SK-N-SH (cell line): Measurements from ENCODE around the gene PRKG1. TPM values are rescaled to one million over a fixed set of nuclear protein-coding genes. Genes with fewer than 3 reads are reported as not detected.

Source experiments
- CTCF ChIA-PET: fragments of 300-600, 350-600 bp; formaldehyde crosslinking; extraction: SDS; loops from one replicate; lab custom pipeline; 2021; lab: Yijun Ruan, JAX
- POLR2A ChIA-PET: fragments of 350-600 bp; sonication (Branson Sonifier 250); formaldehyde crosslinking; extraction: SDS; loops from one replicate; lab custom pipeline; 2020; ENCODE audit warnings: antibody characterized with exemption, inconsistent platforms; lab: Yijun Ruan, JAX
- DNase-seq: peaks from one replicate; pipeline ENCODE4 v3.0.0; 2012
- H2AFZ ChIP-seq: fragments of 200-600 bp; sonication (generic); 2 replicates; pipeline ENCODE4 v1.8.1; 2016; ENCODE audit warnings: antibody characterized with exemption, mild to moderate bottlenecking, low read depth
- H3F3A ChIP-seq: fragments of 200-600 bp; sonication (generic); replicated peaks from 2 replicates; pipeline ENCODE3; 2016; ENCODE audit warnings: antibody characterized with exemption, mild to moderate bottlenecking; ENCODE audit not compliant: insufficient read depth
- H3K27ac ChIP-seq, 2 experiments: fragments of 200-500 bp in 1 of 2; fragments of 200-600 bp in 1 of 2; sonication (Bioruptor generic) in 1 of 2; sonication (generic), shearing (Covaris generic) in 1 of 2; 2 replicates each; pipeline versions ENCODE4 v1.5.1 to v1.6.1; 2014 to 2016; ENCODE audit warnings: low read depth in 2 of 2, inconsistent platforms in 1 of 2, low read length in 1 of 2, mild to moderate bottlenecking in 1 of 2, mixed read lengths in 1 of 2
- H3K27me3 ChIP-seq: fragments of 200-600 bp; sonication (generic), shearing (Covaris generic); 2 replicates; pipeline ENCODE4 v1.6.1; 2016; ENCODE audit warnings: mixed run types; ENCODE audit not compliant: insufficient read depth
- H3K36me3 ChIP-seq, 2 experiments: fragments of 200-500 bp in 1 of 2; fragments of 200-600 bp in 1 of 2; sonication (Bioruptor generic) in 1 of 2; sonication (generic) in 1 of 2; replicated peaks in 1 of 2; 2 replicates each; pipeline versions ENCODE3 to v1.5.1; 2014 to 2016; ENCODE audit warnings: low read length in 1 of 2, mild to moderate bottlenecking in 1 of 2; ENCODE audit not compliant: insufficient read depth in 2 of 2, control insufficient read depth in 1 of 2
- H3K4me1 ChIP-seq, 2 experiments: fragments of 200-500 bp in 1 of 2; fragments of 200-600 bp in 1 of 2; sonication (Bioruptor generic) in 1 of 2; sonication (generic), shearing (Covaris generic) in 1 of 2; 2 replicates each; pipeline versions ENCODE4 v1.5.1 to v1.6.1; 2014 to 2016; ENCODE audit warnings: low read depth in 1 of 2, low read length in 1 of 2, mixed run types in 1 of 2; ENCODE audit not compliant: insufficient read depth in 2 of 2, control insufficient read depth in 1 of 2
- H3K4me2 ChIP-seq: fragments of 200-600 bp; sonication (generic), shearing (Covaris generic); 2 replicates; pipeline ENCODE4 v1.6.1; 2017; ENCODE audit warnings: mixed run types
- H3K4me3 ChIP-seq, 2 experiments: fragments of 200-500 bp in 1 of 2; fragments of 200-600 bp in 1 of 2; sonication (Bioruptor generic) in 1 of 2; sonication (generic), shearing (Covaris generic) in 1 of 2; 2 replicates each; pipeline versions ENCODE4 v1.5.1 to v1.8.1; 2014 to 2016; ENCODE audit warnings: low read depth in 2 of 2, inconsistent platforms in 1 of 2, low read length in 1 of 2, mild to moderate bottlenecking in 1 of 2, mixed read lengths in 1 of 2, moderate library complexity in 1 of 2
- H3K79me2 ChIP-seq: fragments of 200-600 bp; sonication (generic); 2 replicates; pipeline ENCODE4 v1.8.1; 2017; ENCODE audit warnings: mild to moderate bottlenecking; ENCODE audit not compliant: insufficient read depth
- H3K9ac ChIP-seq: fragments of 200-600 bp; sonication (generic); 2 replicates; pipeline ENCODE4 v1.6.1; 2017; ENCODE audit warnings: mixed run types
- H3K9me2 ChIP-seq: fragments of 200-600 bp; sonication (generic); 2 replicates; pipeline ENCODE4 v1.6.1; 2017; ENCODE audit warnings: mixed run types
- H3K9me3 ChIP-seq: fragments of 200-600 bp; sonication (generic); 2 replicates; pipeline ENCODE4 v1.6.1; 2017; ENCODE audit warnings: mixed run types, mild to moderate bottlenecking, moderate library complexity
- H4K20me1 ChIP-seq: fragments of 200-600 bp; sonication (generic); 2 replicates; pipeline ENCODE4 v1.6.1; 2017; ENCODE audit warnings: mild to moderate bottlenecking, mixed run types; ENCODE audit not compliant: insufficient read depth
- FOXJ3 ChIP-seq: sonication (generic); formaldehyde crosslinking; IDR thresholded peaks from 2 replicates; pipeline ENCODE4 v1.5.1; 2020; ENCODE audit warnings: mild to moderate bottlenecking, missing genetic modification reagents
- JUND ChIP-seq: IDR thresholded peaks from 2 replicates; pipeline ENCODE4 v1.4.0; 2012
- MXI1 ChIP-seq: IDR thresholded peaks from 2 replicates; pipeline ENCODE4 v1.6.1; 2012; ENCODE audit warnings: mild to moderate bottlenecking, low read depth, low read length, improper control_type of control experiment
- RAD21 ChIP-seq: IDR thresholded peaks from 2 replicates; pipeline ENCODE4 v1.6.1; 2012; ENCODE audit warnings: mild to moderate bottlenecking, low read length
- RXRA ChIP-seq: IDR thresholded peaks from 2 replicates; pipeline ENCODE4 v1.4.0; 2012; ENCODE audit warnings: low read depth, mild to moderate bottlenecking, borderline replicate concordance
- TCF12 ChIP-seq: IDR thresholded peaks from 2 replicates; pipeline ENCODE4 v1.4.0; 2012
- WGBS: methylation state at CpG from one replicate; pipeline ENCODE4 v1.1.6; 2017; ENCODE audit warnings: low lambda C conversion rate; 5-methylcytosine and 5-hydroxymethylcytosine counted together
- polyA plus RNA-seq, 3 experiments: library from polyadenylated mRNA; depleted of rRNA; stranded (reverse); fragments of >200 nt; gene quantifications; 2 replicates each; pipeline ENCODE4 v1.2.3, GENCODE V29; 2012
- TF ChIP-seq, protein P1 (sequence below): fragments of 150-350 bp; IDR thresholded peaks from 2 replicates; pipeline ENCODE4 v1.6.1; 2017; ENCODE audit warnings: antibody characterized with exemption, low read length, low read depth, borderline replicate concordance
- TF ChIP-seq, protein P2 (sequence below): IDR thresholded peaks from 2 replicates; pipeline ENCODE4 v1.6.1; 2012; ENCODE audit warnings: mild to moderate bottlenecking, low read depth, low read length, moderate library complexity

The PRKG1 gene
- polyA plus RNA-seq, 1 of the 3 experiments (the other 2 are of a cell fraction), result 4.1 TPM

GRCh38 chr10:51590818-51591217 is 516.5 kb downstream of the PRKG1 start:
- Histone ChIP-seq H3K27me3 (no peaks in the 10 kb centered on the region), H3K4me3 (no peak overlapping the region), H3K79me2 (no peaks in the 10 kb centered on the region), H3K4me2 (no peak overlapping the region), H4K20me1 (no peaks in the 10 kb centered on the region)
- DNase-seq, result no peak
- CTCF ChIA-PET, result interaction anchor here (1.0 kb wide), 1 partner anchor 202 kb away, joined by 3 read pairs; no protein-coding TSS in a partner anchor
- 82% methylated on average over 2 of the region's 2 CpGs for WGBS
- TF ChIP-seq, protein P1, sequence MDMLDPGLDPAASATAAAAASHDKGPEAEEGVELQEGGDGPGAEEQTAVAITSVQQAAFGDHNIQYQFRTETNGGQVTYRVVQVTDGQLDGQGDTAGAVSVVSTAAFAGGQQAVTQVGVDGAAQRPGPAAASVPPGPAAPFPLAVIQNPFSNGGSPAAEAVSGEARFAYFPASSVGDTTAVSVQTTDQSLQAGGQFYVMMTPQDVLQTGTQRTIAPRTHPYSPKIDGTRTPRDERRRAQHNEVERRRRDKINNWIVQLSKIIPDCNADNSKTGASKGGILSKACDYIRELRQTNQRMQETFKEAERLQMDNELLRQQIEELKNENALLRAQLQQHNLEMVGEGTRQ, result no peak
- TF ChIP-seq MXI1, result no peak
- TF ChIP-seq TCF12, result no peak
- no peak for TF ChIP-seq RAD21
- TF ChIP-seq, protein P2, sequence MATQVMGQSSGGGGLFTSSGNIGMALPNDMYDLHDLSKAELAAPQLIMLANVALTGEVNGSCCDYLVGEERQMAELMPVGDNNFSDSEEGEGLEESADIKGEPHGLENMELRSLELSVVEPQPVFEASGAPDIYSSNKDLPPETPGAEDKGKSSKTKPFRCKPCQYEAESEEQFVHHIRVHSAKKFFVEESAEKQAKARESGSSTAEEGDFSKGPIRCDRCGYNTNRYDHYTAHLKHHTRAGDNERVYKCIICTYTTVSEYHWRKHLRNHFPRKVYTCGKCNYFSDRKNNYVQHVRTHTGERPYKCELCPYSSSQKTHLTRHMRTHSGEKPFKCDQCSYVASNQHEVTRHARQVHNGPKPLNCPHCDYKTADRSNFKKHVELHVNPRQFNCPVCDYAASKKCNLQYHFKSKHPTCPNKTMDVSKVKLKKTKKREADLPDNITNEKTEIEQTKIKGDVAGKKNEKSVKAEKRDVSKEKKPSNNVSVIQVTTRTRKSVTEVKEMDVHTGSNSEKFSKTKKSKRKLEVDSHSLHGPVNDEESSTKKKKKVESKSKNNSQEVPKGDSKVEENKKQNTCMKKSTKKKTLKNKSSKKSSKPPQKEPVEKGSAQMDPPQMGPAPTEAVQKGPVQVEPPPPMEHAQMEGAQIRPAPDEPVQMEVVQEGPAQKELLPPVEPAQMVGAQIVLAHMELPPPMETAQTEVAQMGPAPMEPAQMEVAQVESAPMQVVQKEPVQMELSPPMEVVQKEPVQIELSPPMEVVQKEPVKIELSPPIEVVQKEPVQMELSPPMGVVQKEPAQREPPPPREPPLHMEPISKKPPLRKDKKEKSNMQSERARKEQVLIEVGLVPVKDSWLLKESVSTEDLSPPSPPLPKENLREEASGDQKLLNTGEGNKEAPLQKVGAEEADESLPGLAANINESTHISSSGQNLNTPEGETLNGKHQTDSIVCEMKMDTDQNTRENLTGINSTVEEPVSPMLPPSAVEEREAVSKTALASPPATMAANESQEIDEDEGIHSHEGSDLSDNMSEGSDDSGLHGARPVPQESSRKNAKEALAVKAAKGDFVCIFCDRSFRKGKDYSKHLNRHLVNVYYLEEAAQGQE, result no peak
- no peak for TF ChIP-seq FOXJ3
- no peak for TF ChIP-seq RXRA
- TF ChIP-seq, all 33 proteins: peak for 0
- H3K4me1 ChIP-seq, result no peaks in the 10 kb centered on the region
- H3K27ac ChIP-seq, result no peak overlapping the region
- no peaks in the 10 kb centered on the region for H3F3A ChIP-seq
- no peaks in the 10 kb centered on the region for H3K9me3 ChIP-seq
- H2AFZ ChIP-seq, result no peak overlapping the region
- H3K9ac ChIP-seq, result no peak overlapping the region
- H3K36me3 ChIP-seq, result no peaks in the 10 kb centered on the region
- POLR2A ChIA-PET, result no interaction called here
- H3K9me2 ChIP-seq, result no peaks in the 10 kb centered on the region

DNA sequence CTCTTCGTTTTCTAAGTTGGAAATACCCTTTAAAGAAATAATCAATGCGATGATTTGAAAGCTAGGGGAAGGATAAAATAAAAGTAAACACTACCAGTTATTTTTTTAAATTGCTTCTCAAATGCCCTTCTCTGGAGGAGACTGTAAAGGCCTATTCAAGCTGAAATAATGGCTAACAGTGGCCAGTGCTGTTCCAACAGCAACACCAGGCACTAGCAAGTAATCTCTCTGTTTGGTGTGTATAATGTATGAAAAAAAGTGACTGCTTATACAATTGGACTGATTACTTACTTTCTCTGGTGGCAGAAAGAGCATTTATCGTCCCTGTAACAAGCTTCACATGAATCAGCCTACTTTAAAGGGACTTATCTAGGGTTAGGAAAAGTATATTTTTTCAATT is 522.4 kb downstream of the PRKG1 start:
- no peak for TF ChIP-seq JUND
- Histone ChIP-seq H3K27ac (no peak overlapping the region), H3K4me3 (no peak overlapping the region), H3K36me3 (no peaks in the 10 kb centered on the region), H3K79me2 (no peaks in the 10 kb centered on the region), H3K4me2 (no peak overlapping the region), H3K9ac (no peak overlapping the region), H3K9me2 (0 out of 2 replicates have a peak, but pooled peaks cover 5% of the 10 kb centered on the region), H3K9me3 (no peaks in the 10 kb centered on the region), H3F3A (no peaks in the 10 kb centered on the region), H3K27me3 (no peaks in the 10 kb centered on the region), H4K20me1 (no peaks in the 10 kb centered on the region), H3K4me1 (peaks cover 0 to 2% of the 10 kb centered on the region in 2 experiments; a peak in 2 of 4 replicates), H2AFZ (no peak overlapping the region)
- POLR2A ChIA-PET, result no interaction called here
- CTCF ChIA-PET, result no interaction called here
- no peak for DNase-seq
- WGBS, result 88% methylated on average over 3 of the region's 3 CpGs
